Measurements from ENCODE around the gene BHMT.
A peak's percentile ranks its signal among the peaks of the same experiment; 100 is the strongest.
"Not testable (repeated sequence)": the region's sequence is repeated elsewhere in the genome, so short reads cannot be mapped to it uniquely, and the experiment has no call there.

The BHMT gene

GRCh38 chr5:79111960-79112702, 522 bp downstream of the BHMT start:
- DNase-seq (ENCODE audit: low read depth): no peak

- no peak for DNase-seq (ENCODE audit: low read depth)
Measured at GRCh38 chr5:79112703-79113058, 1.1 kb downstream of the BHMT start.

GRCh38 chr5:79119486-79119885, 7.9 kb downstream of the BHMT start:
- DNase-seq (ENCODE audit: low read depth): no peak

- no peak for DNase-seq (ENCODE audit: low read depth)
Measured at GRCh38 chr5:79120221-79120620, 8.6 kb downstream of the BHMT start.

- no peak for DNase-seq (ENCODE audit: low read depth)
Measured at GRCh38 chr5:79122973-79123372, 11.4 kb downstream of the BHMT start.

GRCh38 chr5:79124607-79125006, 13.0 kb downstream of the BHMT start:
- DNase-seq (ENCODE audit: low read depth): no peak

GRCh38 chr5:79130781-79131180, 19.2 kb downstream of the BHMT start:
- DNase-seq (ENCODE audit: low read depth): no peak

- no peak for DNase-seq (ENCODE audit: low read depth)
Measured at GRCh38 chr5:79133121-79133656, 21.6 kb downstream of the BHMT start.

- peak; percentile 40 for DNase-seq (ENCODE audit: low read depth)
Measured at GRCh38 chr5:79133657-79134451, 22.2 kb downstream of the BHMT start.

- DNase-seq (ENCODE audit: low read depth): no peak
Measured at GRCh38 chr5:79135790-79136553, 24.4 kb downstream of the BHMT start.

GRCh38 chr5:79136618-79137017, 25.0 kb downstream of the BHMT start:
- DNase-seq (ENCODE audit: low read depth): no peak

GRCh38 chr5:79140553-79140952, 28.9 kb downstream of the BHMT start:
- no peak for DNase-seq (ENCODE audit: low read depth)

- no peak for DNase-seq (ENCODE audit: low read depth)
Measured at GRCh38 chr5:79143684-79144379, 32.2 kb downstream of the BHMT start.

GRCh38 chr5:79147076-79147475, 35.5 kb downstream of the BHMT start:
- DNase-seq (ENCODE audit: low read depth): no peak

- no peak for DNase-seq (ENCODE audit: low read depth)
Measured at GRCh38 chr5:79149433-79149832, 37.8 kb downstream of the BHMT start.

- DNase-seq (ENCODE audit: low read depth): no peak
Measured at GRCh38 chr5:79151942-79152671, 40.5 kb downstream of the BHMT start.

GRCh38 chr5:79157305-79157704, 45.7 kb downstream of the BHMT start:
- DNase-seq (ENCODE audit: low read depth): no peak

- DNase-seq (ENCODE audit: low read depth): not testable (repeated sequence)
Measured at GRCh38 chr5:79161647-79162046, 50.0 kb downstream of the BHMT start.

GRCh38 chr5:79168031-79168430, 56.4 kb downstream of the BHMT start:
- DNase-seq (ENCODE audit: low read depth): no peak

GRCh38 chr5:79170661-79171060, 59.1 kb downstream of the BHMT start:
- no peak for DNase-seq (ENCODE audit: low read depth)

GRCh38 chr5:79171635-79172245, 60.1 kb downstream of the BHMT start:
- no peak for DNase-seq (ENCODE audit: low read depth)
